ENCODE data around the gene PDCD6IP.
"Not testable (repeated sequence)": the region's sequence is repeated elsewhere in the genome, so short reads cannot be mapped to it uniquely, and the experiment has no call there.

PDCD6IP gene

GRCh38 chr3:33768578-33769330 is 29.7 kb upstream of the PDCD6IP start:
- H3K27ac ChIP-seq = no peak overlapping the region
- TF ChIP-seq ZFX (IDR thresholded peaks at IDR 0.05) (no peak), CTCF (conservative IDR thresholded peaks at IDR 0.05) (no peak)

- TF ChIP-seq CTCF (conservative IDR thresholded peaks at IDR 0.05) = no peak
- no peak for TF ChIP-seq ZFX (IDR thresholded peaks at IDR 0.05)
- no peak overlapping the region for H3K27ac ChIP-seq
Observed at GRCh38 chr3:33773637-33774036, 24.8 kb upstream of the PDCD6IP start.

GRCh38 chr3:33775363-33775762 is 23.1 kb upstream of the PDCD6IP start:
- H3K27ac ChIP-seq = no peak overlapping the region
- TF ChIP-seq ZFX (IDR thresholded peaks at IDR 0.05) = no peak
- TF ChIP-seq CTCF (conservative IDR thresholded peaks at IDR 0.05) = no peak

- H3K27ac ChIP-seq = no peak overlapping the region
- TF ChIP-seq CTCF (conservative IDR thresholded peaks at IDR 0.05) = no peak
- no peak for TF ChIP-seq ZFX (IDR thresholded peaks at IDR 0.05)
Observed at GRCh38 chr3:33777996-33778395, 20.4 kb upstream of the PDCD6IP start.

GRCh38 chr3:33779751-33780150 is 18.7 kb upstream of the PDCD6IP start:
- TF ChIP-seq ZFX (IDR thresholded peaks at IDR 0.05) (no peak), CTCF (conservative IDR thresholded peaks at IDR 0.05) (no peak)
- H3K27ac ChIP-seq = no peak overlapping the region

GRCh38 chr3:33781413-33781812 is 17.0 kb upstream of the PDCD6IP start:
- not testable (repeated sequence) for H3K27ac ChIP-seq

- no peak overlapping the region for H3K27ac ChIP-seq
- no peak for TF ChIP-seq ZFX (IDR thresholded peaks at IDR 0.05)
- TF ChIP-seq CTCF (conservative IDR thresholded peaks at IDR 0.05) = no peak
Observed at GRCh38 chr3:33786565-33787327, 11.7 kb upstream of the PDCD6IP start.
